ENCODE results near the gene PDIA6.
"Not testable (repeated sequence)": the region's sequence is repeated elsewhere in the genome, so short reads cannot be mapped to it uniquely, and the experiment has no call there.

PDIA6 gene

GRCh38 chr2:10832203-10832936 is 19.8 kb upstream of the PDIA6 start:
- peak; percentile 93 for DNase-seq (ENCODE audit: low spot score)

GRCh38 chr2:10831400-10831985 is 18.9 kb upstream of the PDIA6 start:
- DNase-seq (ENCODE audit: low spot score) = no peak

GRCh38 chr2:10830641-10831399 is 18.2 kb upstream of the PDIA6 start:
- no peak for DNase-seq (ENCODE audit: low spot score)

- DNase-seq (ENCODE audit: low spot score) = no peak
Measured at GRCh38 chr2:10830203-10830602, 17.6 kb upstream of the PDIA6 start.

- DNase-seq (ENCODE audit: low spot score) = no peak
Measured at GRCh38 chr2:10829299-10829698, 16.7 kb upstream of the PDIA6 start.

GRCh38 chr2:10828346-10828745 is 15.8 kb upstream of the PDIA6 start:
- no peak for DNase-seq (ENCODE audit: low spot score)

GRCh38 chr2:10826625-10827024 is 14.0 kb upstream of the PDIA6 start:
- DNase-seq (ENCODE audit: low spot score) = no peak

GRCh38 chr2:10826026-10826425 is 13.4 kb upstream of the PDIA6 start:
- no peak for DNase-seq (ENCODE audit: low spot score)

- DNase-seq (ENCODE audit: low spot score) = no peak
Measured at GRCh38 chr2:10824191-10824590, 11.6 kb upstream of the PDIA6 start.

- no peak for DNase-seq (ENCODE audit: low spot score)
Measured at GRCh38 chr2:10820978-10821695, 8.6 kb upstream of the PDIA6 start.

- DNase-seq (ENCODE audit: low spot score) = no peak
Measured at GRCh38 chr2:10820562-10820961, 8.0 kb upstream of the PDIA6 start.

GRCh38 chr2:10819714-10820314 is 7.2 kb upstream of the PDIA6 start:
- DNase-seq (ENCODE audit: low spot score) = no peak

GRCh38 chr2:10818984-10819383 is 6.4 kb upstream of the PDIA6 start:
- no peak for DNase-seq (ENCODE audit: low spot score)

GRCh38 chr2:10818305-10818704 is 5.7 kb upstream of the PDIA6 start:
- not testable (repeated sequence) for DNase-seq (ENCODE audit: low spot score)

GRCh38 chr2:10817413-10817812 is 4.8 kb upstream of the PDIA6 start:
- DNase-seq (ENCODE audit: low spot score) = no peak

- no peak for DNase-seq (ENCODE audit: low spot score)
Measured at GRCh38 chr2:10814571-10815331, 2.2 kb upstream of the PDIA6 start.

GRCh38 chr2:10814142-10814541 is 1.6 kb upstream of the PDIA6 start:
- no peak for DNase-seq (ENCODE audit: low spot score)

GRCh38 chr2:10813163-10814138 is 866 bp upstream of the PDIA6 start:
- DNase-seq (ENCODE audit: low spot score) = not testable (repeated sequence)

GRCh38 chr2:10811517-10811916 is 1.1 kb downstream of the PDIA6 start:
- DNase-seq (ENCODE audit: low spot score) = no peak

Data from AG08396 (cell line).